Measurements from ENCODE around the gene DPYD.

DPYD gene

DNA sequence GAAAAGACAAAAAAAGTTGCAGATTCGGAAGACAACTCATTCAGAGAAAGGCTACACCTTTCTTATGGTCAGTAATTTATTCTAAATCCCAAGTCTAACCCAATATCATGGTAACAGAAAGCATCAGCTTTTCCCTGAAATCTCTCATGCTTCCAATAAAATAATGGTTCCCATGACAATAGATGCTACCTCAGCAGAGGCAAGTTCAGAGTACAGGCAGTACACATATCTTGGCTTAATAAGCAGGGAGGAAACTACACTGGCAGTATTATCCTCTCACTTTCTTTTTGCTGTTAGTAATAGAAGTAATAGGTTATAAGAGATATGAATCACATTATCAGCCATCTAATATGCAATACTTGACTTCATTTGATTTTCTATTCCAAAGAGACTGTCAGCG, 137.1 kb downstream of the DPYD start:
- no peak for DNase-seq (ENCODE audit: low spot score)

DNA sequence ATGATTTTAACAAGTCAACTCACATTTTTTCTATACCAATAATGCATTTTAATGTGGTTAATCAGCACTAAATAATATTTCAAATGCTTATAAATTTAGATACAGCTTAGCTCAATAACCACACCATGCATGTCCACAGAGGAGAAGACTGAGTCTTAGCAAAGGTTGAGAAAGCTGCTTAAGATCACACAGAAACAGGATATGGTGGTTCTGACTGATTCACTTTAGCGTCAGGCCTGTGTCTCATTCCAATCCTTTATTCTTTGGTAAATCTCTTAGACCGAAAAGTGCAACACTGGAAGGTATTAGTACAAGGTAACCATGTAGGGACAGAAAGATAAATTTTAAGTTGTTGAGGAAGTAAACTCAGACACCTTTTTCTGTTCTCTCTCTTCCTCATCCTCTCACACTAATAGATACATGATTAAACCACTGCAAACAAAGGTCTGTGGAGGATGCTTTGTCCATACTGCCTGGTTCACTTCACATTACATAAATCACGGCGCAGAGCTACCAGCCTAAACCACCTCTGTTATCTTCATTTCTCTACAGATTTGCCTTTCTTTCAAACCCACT, 139.0 kb downstream of the DPYD start:
- peak; percentile 13 for DNase-seq (ENCODE audit: low spot score)

DNA sequence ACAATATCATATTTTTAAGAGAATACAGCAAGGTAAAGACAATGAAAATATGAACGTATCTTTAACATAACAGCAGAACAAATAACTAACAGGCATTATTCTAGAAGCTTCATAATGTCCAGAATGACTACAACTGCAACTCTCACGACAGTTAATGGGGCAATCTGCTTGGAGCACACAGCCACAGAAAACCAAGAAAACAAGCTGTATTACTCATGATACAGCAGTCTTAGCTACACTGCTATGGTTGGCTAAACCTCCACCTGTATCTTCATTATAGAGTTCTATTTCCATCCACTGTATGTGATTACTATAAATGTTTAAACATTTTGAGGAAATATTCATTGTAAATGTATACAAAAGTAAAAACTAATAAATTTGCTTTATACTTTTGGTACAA, 139.9 kb downstream of the DPYD start:
- DNase-seq (ENCODE audit: low spot score), result no peak

DNA sequence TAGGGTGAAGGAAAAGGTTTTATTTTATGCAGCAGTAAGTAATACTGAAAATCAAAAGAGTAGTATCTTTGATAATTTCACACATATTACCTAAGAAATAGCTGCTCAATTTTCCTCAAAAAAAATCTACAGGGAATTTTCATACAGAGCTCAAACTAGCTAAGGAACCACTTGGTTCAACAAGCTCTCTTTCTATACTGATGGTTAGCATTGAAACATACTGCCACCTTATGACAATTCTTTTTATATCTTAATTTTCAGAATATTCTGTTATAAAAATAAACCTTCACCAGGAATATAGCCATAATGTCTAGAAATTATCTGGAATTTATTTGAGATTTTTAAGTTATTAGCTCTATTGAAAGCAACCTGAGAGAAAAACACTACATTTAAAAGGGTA, 142.1 kb downstream of the DPYD start:
- no peak for DNase-seq (ENCODE audit: low spot score)

DNA sequence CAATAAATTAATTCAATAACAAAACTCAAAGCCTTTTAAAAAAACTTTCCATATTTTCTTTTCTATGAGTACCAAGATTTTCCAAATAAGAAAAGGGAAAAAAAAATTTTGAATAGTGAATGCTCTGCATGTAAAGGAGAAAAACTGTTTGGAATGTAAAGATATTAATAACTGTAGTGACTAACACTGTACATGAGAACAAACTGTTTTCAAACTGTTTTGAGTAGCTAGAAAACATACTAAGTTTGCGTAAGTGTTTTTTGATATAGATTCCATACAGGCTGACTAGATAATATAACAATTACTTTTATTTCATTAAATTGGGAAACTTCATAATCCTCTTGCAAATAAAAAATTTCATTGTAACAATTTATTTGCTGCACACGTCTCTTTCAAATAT, 150.5 kb downstream of the DPYD start:
- no peak for DNase-seq (ENCODE audit: low spot score)

DNA sequence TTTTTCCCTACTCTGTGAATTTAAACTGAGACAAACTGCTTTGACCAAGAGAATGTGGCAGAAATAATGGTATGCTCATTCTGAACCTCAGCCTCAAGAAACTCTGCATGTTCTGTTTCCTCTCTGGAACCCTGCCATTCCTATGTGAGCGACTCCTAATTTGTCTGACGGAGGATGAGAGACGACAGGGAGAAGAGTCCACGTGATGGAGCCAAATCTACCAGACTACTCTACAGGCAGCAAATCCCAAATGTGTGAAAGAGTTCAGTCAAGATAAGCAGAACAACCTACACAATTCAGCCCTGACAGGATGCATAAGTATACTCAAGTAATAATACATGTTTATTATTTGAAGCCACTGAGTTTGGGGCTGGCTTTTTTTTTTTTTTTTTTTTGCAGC, 153.5 kb downstream of the DPYD start:
- no peak for DNase-seq (ENCODE audit: low spot score)

DNA sequence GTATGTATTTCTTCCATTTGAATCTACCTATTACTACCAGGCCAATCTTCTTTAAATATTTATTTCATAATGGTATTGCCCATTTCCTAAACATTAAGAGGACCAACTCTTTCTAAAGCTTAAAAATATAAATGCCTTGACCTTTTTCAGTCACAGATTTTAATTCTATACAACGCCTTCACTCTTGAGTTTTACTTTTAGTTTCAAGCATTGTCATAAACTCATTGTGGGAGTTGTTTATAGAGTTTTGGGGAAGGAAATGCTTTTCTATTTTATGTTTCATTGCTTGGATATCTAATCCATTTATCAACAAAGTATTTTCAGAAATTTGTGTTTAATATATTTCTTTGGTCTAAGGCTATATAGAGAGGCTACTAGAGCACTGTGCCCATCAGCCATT, 155.8 kb downstream of the DPYD start:
- no peak for DNase-seq (ENCODE audit: low spot score)

DNA sequence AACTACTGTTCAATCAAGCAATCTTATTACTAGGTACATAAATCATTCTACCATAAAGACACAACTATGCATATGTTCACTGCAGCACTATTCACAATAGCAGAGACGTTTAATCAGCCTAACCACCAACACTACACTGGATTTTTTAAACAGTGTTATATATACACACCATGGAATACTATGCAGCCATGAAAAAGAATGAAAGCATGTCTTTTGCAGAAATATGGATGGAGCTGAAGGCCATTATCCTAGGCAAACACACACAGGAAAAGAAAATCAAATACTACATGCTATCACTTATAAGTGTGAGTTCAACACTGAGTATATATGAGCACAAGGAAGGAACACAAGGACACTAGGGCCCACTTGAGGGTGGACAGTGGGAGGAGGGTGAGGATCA, 159.2 kb downstream of the DPYD start:
- DNase-seq (ENCODE audit: low spot score), result no peak

DNA sequence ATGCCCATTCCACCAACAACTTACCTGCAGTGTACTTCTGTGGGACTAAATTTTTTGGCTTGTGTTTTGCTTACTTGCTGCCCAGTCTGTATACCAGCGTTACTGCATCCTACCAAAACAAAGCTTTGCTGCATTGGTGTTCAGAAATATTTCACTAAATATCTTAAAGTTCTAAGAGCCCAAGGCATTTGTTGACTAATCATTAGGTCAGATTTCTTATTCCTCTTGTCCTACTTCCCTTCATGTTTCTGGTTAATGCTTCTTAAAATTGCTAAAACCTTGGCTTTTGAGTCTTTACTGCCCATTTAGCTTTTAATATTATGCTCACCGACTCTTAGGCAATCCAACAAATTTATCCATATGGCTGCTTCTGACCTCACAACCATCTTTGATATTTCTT, 161.8 kb downstream of the DPYD start:
- no peak for DNase-seq (ENCODE audit: low spot score)

DNA sequence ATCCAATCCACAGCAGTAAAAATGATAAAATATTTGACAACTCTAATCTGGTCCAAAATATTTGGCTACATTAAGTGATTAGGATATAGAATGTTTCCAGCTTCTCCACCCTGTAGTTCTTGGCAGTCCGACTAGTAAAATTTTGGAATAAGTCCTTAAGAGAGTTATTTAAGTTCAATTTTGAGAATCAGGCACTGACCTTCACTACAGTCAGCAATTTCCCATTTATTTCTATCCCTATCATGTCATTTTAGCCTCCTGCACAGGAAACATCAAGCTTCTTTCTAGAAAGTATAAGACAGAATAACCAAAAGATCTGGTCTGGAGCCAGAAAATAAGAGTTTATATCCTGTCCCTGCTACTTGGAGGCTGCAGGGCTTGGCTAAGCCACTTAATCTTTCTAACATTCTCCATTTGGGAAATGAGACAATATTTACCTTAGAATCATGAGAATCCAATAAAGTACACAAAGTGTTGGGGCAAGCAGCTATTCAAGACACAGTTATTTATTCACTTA, 162.2 kb downstream of the DPYD start:
- no peak for DNase-seq (ENCODE audit: low spot score)

DNA sequence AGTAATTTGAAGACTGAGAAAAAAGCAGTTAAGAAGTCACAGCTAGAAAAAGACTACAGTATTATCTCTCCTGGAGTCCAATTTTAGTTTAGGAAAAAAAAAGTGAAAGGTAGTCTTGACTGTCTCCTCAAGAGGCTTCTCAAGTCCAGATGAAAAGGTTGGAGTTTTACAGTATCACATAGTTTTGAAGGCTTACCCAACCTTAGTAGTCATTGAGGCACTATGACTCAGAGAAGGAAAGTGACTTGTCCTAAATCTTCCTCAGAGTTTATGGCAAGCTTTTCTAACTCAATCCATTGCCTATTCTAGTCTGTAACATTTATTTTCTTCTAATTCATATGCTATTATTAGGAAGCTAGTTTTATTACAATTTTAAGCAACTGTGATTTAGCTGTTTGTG, 174.9 kb downstream of the DPYD start:
- no peak for DNase-seq (ENCODE audit: low spot score)

DNA sequence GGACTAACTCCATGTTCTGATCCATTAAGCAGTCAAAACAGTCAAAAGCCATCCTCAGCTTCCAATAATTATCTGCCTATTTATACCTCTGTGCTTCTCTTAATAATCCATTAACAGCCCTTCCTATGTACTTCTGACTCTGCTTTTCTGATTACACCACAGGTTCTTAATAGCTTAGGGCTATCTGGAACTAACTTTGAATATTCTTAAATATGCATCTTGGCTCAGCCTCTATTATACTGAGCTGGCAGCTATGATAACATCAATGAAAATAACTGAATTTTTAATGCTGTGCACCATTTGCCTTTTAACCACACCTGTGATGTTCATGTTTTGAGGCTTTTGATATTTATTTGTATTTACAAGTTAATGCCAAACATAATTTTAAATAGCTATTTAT, 175.9 kb downstream of the DPYD start:
- no peak for DNase-seq (ENCODE audit: low spot score)

DNA sequence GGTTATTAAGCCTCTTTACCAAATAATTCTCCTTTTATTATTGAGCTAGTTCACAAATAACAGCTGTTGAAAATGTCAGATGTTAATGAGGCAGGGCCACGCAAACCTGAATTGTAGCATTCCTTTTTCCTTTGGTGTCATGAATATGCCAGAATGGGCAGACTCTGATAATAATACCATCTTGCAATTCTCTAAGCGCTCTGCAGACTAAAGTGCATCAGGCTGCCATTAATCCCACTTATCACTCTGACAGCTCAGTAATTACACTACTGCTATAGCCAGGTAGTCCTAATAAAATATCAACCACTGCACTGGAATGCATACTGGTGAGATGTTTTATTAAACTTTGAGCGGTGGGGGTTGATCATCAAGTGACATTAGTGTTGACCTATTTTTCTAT, 177.7 kb downstream of the DPYD start:
- no peak for DNase-seq (ENCODE audit: low spot score)

DNA sequence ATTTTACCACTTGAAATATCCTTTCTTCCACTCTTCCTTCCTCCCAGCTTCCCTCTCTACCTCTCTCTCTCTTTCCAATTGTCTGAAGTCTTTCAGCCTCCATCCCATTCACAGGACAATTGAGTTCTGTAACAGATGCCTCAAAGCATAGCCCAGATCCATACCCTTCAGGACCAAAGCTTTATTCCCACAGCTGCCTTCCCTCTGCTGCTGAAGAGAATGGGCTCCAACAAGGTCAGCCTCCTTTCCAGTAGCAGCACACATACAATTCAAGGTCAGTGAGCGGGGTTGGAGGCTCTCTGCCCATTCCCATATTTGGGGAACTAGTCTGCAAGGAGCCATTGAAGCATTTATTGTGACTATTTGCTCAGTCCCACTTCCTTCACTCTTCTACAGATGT, 179.9 kb downstream of the DPYD start:
- DNase-seq (ENCODE audit: low spot score), result no peak

DNA sequence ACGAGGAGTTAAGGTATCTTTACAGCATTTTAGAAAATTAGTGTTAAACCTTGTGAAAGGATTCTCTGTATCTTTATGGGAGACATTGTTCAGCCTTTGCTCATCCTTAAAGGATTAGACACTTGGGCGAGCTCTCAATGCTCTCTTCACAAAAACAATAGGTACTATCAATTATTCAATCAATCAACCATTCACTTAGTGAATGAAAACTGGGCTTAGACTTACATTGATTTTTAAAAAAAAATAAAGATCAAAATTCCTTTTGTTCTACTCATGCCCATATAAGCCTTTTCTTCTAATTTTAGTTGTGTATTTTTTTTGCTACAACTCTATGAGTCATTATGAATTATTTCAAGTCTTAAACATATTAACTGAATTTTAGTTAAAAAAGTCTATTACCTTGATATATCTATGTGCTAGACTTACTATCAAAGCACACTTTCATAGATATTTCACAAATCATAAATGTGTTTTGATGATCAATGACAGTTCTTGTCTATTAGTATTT, 181.2 kb downstream of the DPYD start:
- no peak for DNase-seq (ENCODE audit: low spot score)

DNA sequence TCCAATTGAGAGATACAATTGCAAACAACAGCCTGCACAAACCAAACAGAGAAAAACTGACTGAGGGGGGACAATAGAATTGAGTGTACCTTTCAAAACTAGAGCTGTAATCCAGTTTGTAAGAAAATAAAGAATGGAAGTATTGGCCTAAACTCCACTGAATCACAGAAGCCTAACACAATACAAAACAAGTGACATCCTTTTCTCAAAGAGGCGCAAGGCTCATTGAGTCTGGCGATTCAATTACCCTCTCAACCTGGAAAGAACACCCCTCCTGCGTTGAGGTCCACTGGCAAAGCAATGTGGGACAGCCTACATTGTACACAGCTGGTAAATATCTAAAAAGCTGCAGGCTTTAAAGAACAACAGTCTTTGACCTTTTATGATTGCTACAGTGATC, 182.6 kb downstream of the DPYD start:
- DNase-seq (ENCODE audit: low spot score), result no peak

DNA sequence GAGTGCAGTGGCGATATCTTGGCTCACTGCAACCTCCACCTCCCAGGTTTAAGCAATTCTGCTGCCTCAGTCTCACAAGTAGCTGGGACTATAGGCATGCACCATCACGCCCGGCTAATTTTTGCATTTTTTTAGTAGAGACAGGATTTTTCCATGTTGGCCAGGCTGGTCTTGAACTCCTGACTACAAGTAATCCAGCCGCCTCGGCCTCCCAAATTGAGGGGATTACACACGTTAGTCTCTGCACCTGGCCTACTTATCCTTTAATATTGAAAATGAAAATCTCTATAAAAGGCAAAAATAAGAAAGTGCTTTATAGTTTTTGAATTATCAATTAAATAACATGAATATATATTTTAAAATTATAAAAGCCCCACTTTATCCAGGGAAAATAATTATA, 190.6 kb downstream of the DPYD start:
- no peak for DNase-seq (ENCODE audit: low spot score)

DNA sequence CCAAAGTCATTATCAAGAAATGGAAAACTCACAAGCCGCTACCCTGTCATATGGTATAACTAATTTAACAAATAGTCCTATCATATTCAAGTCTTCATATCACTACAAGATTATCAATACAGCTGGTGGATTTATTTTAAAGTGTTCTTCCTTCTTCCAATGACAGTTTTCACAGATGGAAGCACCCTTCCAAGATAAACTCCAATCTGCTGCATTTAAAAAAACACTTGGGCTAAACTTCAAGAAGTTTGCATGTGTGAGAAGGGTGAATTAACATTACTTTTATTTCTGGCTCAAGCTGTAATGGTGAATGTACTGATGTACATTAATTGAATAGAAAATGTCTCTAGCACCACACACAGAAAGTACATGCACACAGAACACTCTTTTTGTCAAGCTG, 192.4 kb downstream of the DPYD start:
- DNase-seq (ENCODE audit: low spot score), result no peak

DNA sequence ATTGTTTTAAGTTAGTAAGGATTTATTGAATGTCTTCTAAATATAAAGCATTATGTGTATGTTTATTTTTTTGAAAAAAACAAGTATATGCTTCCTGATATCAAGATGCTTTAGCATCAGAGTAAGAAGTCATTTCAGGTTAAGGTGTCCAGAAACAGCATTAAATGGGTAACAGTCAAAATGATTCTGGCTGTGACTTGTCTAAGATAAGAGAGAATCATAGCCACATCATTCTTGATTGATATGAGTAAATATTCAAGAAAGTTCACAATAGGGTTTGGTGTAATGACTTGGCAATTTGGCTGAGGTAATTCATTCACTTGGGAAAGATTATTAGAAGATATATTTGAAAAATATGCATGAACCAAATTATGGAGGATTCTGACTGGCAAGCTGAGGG, 193.8 kb downstream of the DPYD start:
- DNase-seq (ENCODE audit: low spot score), result no peak

DNA sequence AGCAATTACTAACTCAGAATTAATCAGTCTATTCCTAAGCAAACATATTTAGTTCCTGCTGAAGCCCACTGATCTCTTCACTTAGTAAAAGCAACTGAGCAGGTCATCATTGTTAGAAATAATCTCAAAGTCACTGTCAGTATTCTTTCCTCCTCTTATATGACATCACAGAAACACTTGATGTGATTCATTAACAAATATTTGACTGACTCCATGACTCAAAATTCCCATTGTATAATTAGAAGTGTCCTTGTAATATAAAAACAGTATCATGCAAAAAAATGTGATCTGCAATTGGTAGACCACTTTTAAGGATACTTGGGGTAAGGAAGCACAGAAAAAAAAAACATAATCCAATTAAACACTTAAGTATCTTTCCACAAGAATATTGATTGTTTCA, 194.4 kb downstream of the DPYD start:
- no peak for DNase-seq (ENCODE audit: low spot score)

DNA sequence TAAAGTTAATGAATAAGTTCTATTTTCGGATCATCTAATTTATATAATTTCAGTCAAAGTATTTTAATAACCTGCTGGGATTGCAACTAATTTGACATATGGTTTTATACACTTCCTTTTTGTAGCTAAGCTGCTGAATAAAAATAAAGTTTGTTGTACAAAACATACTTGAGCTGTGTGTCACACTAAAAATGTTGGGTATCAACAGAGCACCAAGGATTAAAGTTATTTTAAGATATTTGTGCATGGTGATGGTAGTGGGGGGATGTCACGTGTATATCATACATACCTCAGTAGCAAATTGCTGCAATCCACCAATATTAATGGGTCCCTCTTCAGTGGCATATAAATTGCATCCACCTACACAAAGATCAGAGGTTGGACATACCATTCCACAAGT, 199.6 kb downstream of the DPYD start:
- no peak for DNase-seq (ENCODE audit: low spot score)

DNA sequence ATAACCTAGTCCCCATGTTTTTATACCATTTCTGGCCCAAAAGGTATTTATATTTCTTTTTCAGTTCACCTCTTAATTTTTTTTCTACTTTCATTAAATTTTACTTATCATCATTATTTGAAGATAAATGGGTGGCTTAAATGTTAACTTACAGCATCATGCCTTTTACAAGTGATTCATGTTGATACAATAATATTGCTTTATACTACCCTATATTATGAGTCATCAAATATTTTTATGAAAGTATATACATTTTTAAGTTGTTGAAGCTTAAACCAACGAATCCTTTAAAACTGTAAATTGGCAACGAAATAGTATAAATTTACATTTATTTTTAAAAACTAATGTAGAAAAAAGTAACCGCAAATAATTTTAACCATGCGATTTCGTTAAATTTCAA, 207.9 kb downstream of the DPYD start:
- no peak for DNase-seq (ENCODE audit: low spot score)

DNA sequence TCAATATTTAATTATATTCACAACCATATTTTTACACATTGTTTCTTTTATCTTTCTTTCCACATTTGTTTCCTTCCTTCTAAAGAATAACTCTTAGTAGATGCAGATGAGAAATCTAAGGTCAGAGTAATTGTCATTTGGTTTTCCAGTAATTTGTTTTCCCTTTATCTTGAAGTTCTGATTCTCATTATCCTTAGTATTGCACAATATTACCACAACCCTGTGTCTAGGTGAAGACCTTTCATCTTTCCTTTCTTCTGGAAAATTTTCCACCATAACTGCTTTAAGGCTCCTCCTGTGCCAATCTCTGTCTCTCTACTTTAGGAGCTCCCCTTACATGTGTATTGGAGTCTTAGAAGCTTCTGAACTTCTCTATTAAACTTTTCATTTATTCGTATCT, 209.0 kb downstream of the DPYD start:
- no peak for DNase-seq (ENCODE audit: low spot score)

DNA sequence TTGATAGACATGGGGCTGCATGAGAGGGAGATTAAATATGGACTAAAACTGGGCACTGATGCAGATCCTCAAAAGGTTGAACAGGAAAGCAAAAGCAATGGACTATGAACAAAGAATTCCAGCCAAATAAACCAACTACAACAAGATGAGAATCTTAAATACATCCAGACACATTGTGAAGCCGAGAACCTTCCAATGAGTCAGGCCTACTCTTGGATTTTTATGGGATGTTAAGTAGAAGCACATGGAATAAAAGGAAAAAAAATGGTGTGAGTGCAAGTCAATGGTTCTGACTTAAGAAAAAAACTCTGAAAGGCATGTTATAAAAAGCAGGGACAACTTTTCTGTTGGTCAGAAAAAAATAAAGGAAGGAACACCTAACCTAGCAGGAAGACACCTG, 227.2 kb downstream of the DPYD start:
- DNase-seq (ENCODE audit: low spot score), result no peak

DNA sequence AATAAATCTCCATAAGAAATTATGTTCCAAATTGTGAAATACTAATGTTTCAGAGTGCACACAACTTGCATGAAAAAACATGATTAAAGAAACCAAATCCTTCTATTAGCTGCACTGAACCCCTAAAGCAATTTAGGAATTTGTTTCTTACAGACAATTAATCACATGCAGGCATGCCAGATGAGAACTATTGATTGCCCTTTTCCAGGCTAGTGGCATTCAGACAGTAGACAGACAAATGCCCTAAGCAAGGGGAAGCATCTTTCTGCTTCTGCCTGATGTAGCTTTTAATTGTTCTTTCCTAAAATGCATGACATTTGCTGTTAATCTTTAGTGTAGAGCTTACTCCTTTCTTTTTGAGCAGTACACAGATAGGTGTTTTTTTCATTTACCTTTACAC, 229.5 kb downstream of the DPYD start:
- DNase-seq (ENCODE audit: low spot score), result no peak
